GM19463 (cell line): ENCODE results near the gene PLEKHD1.
"Not testable (repeated sequence)": the region's sequence is repeated elsewhere in the genome, so short reads cannot be mapped to it uniquely, and the experiment has no call there.

Experiments used
- ATAC-seq: cut with Tn5 transposase; IDR thresholded peaks from one replicate; pipeline ENCODE4 v1.9.1; 2021; ENCODE audit warnings: mild to moderate bottlenecking, moderate library complexity; ENCODE audit not compliant: unreplicated experiment

Gene PLEKHD1

DNA sequence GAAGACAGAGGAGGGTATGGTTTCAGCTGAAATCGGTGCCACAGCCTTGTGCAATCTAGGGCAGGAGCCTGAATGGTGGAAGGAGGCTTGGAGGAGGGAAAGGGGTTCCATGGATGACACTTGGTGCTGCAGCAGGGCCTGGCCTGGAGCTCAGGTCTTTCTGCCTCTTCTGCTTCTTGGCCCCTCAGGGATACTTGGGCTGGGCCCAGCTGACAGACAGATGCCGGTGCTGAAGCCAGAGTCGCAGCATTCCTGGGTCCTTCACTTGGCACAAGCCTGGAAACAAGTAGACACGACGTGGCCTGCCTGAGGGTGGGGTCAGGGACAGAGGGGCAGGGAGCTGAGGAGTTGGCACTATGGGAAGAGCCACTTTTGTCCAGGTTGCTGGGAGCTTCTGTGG, 4.4 kb upstream of the PLEKHD1 start:
- ATAC-seq, result no peak

DNA sequence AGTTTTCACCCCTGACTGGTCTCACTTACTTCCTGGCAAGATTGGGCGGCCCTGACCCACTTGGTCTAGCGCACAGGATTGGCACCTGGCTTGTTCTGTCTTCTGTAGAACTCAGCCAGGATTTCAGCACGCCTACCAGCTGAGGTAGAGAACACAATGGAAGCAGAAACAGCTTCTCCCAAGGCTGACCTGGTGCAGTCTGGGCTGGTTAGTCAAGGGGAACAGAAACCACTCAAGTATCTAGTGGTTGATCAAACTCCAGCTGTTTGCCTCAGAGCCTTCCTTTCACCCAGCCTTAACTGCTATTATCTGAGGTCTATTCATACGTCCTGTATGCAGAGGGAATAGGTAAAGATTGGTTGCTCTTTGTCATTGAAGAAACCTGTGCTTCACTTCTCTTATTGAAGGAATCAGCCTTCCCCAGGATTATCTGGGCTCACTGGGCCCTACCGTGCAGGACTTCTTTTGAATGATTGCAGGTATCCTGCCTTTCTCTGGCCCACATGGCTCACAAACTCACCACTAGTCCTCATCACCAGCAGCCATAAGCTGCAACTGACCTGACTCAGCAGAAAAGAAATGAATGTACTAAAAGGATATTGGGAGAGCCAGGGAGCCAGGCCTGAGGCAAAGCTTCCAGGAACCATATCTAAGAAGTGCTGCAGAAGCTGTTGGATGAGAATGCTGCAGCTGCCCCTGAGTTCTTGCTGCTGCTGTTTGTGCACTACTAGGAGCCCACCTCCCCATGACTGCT, 2.5 kb upstream of the PLEKHD1 start:
- ATAC-seq, result peak; percentile 93

DNA sequence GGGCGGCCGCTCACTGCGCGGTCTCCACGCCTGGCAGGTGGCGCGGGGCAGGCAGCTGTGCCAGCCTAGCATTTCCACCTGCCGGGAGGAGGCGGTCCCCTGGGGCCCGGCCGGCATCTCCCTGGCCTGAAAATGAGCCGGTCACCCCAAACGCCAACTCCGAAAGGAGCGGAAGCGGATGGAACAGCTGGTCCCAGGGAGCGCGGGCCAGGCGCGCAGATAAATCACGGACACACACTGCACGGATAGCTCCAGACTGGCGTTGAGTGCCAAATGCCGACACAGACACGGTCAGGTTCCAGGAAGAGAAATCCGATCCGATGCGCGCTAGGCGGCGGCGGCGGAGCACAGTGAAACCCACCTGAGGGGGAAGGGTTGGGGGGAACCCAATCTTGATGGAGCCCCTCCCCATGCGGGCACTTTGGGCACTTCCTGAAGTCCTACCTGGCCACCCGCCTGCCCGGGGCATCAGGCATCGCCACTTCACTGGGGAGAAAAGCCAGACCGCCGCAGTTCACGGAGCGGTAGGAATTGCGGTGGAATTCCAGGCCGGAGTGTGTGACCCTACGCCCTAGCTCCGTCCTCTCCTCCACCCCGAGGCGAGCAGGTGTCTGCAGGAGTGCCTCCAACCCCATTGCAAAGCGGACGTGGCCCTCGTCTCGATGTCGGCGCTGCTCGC, 624 bp upstream of the PLEKHD1 start:
- ATAC-seq, result no peak

DNA sequence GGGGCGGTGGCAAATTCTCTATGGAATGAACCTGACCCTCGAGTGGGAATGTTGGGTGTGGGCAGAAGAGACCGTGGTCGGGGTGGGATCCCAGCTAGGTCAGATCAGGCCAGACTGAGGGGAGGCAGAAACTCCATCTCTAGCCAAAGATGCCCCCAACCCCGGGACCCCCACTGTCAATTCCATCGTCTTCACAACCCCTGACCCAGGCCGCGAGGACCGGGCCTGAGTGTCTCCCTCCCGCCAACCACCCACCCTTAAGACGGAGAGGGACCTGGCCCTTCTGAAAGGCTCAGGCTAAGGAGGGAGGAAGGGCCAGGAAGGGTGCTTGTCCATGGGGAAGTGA, 760 bp downstream of the PLEKHD1 start:
- no peak for ATAC-seq

DNA sequence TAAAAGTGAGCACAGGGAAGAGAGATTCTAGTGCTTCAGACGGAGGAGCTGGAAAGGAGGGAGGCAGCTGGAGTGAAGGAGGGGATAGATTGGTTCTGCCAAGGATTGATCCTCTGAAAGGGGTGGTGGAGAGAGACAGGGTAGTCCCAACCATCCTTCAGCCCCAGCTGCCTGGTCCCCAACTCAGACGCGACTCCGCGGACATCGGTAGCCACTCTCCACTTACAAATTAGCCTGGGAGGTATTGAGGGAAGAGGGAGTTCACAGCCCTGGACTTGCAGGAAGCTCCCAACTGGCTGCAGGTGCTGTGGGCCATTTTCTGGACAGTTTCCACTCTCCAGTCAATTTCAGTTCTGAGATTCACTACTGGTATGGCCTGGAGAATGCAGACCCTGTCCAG, 1.2 kb downstream of the PLEKHD1 start:
- ATAC-seq, result no peak

DNA sequence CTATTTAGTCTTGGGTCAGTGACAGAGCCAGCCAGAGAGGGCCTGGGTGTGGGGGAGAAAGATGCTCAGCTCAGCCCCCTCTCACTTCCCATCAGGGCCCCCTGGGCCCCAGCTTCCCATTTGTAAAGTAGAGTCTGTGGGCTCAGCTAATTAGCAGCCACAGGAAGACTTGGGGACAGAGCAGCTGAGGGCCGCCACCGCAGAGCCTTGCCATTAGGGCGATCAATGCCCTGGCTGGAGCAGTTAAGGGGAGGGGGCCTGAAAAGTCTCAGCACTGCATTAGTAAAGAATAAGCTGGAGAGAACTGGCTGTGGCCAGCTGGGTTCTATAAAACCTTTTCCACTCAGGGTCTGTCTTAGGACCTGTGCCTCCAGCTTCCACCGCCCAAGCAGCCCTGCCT, 2.7 kb downstream of the PLEKHD1 start:
- no peak for ATAC-seq

DNA sequence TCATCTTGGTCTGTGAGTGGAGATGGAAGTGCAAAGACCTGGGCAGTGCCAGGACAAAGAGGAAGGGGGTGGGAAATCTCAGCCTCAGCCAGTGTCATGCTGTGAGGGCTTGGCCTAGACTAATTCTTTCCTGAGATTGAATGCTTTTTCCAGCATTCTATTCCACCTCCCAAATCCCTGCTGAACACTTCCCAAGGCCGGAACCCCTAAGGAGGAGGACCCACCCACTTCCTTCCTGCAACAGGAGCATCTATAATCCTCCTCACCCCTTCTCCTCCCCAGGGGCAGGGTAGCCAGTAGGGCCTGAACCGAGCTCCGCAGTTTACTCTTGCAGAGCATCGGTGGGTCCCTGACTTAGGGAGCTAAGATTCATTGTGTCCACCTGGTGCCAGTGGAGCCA, 3.2 kb downstream of the PLEKHD1 start:
- no peak for ATAC-seq

DNA sequence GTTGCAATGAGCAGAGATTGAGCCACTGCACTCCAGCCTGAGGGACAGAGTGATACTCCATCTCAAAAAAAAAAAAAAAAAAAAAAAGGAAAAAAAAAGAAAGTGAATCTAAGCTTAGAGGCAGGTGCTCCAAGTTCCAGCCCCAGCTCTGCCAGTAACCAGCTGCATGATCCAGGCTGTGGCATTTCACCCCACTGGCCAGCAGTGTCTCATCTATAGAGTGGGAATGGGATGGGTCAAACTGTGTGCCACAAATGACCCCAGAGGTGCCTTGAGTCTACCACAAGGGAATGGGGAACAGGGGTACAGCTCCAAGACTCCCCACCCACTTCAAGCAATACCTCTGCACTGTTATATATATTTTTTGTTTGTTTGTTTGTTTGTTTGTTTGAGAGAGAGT, 5.0 kb downstream of the PLEKHD1 start:
- no peak for ATAC-seq

DNA sequence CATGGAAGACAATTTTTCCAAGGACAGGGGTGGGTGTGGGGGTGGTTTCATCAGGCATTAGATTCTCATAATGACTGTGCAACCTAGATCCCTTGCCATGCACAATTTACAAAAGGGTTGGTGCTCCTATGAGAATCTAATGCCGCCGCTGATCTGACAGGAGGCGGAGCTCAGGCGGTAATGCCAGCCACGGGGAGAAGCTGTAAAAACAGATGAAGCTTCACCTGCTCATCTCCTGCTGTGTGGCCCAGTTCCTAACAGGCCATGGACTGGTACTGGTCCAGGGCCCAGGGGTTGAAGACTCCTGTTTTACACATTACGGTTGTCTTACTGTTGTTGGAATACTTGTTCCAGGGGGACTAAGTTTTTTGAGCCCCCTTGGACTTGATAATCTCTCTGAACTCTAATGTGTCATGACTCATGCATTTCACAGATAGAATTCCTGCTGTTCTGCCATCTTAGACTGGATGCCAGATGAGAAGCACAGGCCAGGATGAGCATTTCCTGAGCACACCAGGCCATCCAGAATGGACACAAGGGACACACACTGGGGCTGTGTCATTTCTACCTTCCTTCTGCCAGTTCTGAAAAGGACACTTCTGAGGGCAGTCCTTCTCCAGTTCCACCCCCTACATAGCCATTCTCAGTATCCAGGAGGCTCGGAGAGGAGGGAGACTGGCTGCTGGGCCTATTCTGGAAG, 5.8 kb downstream of the PLEKHD1 start:
- no peak for ATAC-seq

DNA sequence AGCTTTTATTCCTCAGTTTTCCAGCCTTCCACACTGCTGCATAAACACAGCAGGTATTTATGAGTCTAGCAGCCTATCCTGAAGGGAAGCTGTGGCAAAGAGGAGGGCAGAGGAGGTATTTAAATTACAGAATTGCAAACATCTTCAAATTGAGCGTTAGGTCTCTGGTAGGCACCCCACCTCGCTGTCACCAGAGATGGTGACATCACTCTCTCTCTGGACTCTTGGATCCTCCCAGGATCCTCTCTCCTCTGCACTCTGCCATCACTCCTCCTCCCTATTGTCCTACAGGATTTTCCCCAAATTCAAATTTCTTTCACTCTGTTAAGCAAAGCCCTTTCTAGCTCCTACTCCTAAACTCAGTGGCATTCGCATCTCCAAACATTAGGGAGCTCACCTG, 6.7 kb downstream of the PLEKHD1 start:
- no peak for ATAC-seq

DNA sequence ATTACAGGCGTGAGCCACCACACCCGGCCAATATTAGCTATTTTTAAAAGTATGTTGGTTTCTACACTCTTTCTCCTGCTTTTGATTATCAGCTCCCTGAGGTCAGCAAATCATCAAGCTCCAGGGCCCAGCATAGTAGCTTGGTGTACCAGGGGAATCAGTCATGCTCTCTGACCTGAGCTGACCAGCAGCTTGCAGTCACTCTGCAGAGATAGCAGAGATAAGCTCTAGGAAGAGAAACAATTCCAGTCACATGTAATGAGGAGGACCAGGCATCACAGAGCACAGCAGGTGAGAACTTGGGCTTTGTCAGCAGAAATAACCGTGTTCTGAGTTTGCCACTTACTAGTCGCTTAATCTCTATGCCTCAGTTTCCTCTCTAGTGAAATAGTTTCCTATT, 8.5 kb downstream of the PLEKHD1 start:
- ATAC-seq, result no peak

DNA sequence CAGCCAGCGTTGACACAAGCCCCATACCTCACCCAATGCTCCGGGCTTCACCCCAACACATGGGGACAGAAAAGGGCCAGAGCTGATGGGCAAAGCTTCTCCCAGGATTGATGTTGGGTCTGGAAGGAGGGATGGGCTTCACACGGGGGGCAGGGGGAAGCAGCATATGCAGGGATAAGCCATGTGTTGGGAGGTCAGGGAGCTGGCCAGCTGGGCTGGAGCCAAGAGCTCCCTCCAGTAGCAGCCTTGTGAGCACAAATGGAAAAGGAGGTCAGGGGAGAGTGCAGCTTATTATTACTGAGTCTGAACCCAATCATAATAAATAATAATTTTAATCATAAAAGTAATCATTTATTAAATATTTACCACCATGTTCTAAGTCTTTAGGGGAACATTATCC, 9.3 kb downstream of the PLEKHD1 start:
- ATAC-seq, result no peak

DNA sequence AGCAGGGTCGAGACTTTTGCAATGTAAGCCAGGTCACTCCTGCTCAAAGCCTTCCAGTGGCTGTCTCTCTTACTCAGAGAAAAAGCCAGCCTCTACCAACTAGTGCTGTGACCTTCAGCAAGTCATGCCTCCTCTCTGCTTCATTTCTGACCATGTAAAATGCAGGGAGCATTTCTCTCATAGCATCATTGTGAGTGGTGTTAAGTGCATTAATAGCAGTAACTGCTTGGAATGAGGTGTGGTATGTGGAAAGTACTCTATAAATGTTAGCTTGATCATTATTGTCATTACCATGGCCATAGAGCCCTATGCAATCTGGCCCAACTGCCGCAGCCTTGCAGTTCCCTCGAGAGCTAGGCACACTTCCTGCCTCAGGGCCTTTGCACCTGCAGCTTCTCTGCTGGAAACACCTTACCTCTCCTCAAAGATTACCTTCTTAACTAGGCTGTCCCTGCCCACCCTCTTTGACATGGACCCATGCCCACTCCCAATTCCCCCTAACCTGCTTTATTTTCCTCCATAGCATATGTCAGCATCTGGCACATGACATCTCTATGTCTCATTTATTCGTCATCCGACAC, 10.9 kb downstream of the PLEKHD1 start:
- no peak for ATAC-seq

DNA sequence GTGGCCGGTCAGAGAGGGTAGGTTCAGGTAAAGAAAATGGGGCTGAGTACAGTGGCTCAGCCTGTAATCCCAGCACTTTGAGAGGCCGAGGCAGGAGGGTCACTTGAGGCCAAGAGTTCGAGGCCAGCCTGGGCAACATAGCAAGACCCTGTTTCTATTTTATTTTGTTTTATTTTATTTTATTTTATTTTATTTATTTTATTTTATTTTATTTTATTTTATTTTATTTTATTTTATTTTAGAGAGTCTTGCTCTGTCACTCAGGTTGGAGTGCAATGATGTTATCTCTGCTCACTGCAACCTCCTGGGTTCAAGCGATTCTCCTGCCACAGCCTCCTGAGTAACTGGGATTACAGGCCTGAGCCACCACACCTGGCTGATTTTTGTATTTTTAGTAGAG, 13.3 kb downstream of the PLEKHD1 start:
- not testable (repeated sequence) for ATAC-seq

DNA sequence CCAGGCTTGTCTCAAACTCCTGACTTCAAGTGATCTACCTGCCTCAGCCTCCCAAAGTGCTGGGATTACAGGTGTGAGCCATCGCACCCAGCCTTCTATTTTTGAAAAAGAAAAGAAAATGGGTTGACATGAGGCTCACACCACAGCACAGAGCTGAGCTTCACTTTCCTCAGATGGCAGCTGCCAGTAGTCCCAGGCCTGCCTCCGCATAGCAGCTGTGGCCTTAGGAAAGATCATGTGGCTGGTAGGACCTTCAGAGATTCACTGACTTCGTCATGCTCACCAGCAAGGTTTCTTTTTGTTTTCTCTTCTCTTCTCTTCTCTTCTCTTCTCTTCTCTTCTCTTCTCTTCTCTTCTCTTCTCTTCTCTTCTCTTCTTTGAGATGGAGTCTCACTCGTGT, 13.8 kb downstream of the PLEKHD1 start:
- not testable (repeated sequence) for ATAC-seq

DNA sequence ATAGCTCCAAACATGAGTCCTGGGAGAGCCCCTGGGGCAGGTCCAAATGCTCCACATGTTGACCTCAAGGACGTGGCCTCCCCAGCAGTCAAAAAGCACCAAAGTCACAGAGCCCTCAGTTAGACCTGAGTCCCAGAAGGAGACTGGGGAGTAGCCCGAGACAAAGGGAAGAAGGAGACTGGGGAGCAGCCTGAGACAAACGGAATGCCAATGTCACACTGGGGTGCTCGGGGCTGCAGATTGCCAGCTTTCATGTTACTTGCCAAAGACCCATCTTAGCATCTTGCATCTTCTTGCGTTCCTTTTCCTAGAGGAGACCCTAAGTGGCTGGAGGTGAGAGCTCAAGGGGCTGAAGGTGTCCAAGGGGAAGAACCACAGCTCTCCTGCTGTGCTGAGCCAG, 14.9 kb downstream of the PLEKHD1 start:
- no peak for ATAC-seq

DNA sequence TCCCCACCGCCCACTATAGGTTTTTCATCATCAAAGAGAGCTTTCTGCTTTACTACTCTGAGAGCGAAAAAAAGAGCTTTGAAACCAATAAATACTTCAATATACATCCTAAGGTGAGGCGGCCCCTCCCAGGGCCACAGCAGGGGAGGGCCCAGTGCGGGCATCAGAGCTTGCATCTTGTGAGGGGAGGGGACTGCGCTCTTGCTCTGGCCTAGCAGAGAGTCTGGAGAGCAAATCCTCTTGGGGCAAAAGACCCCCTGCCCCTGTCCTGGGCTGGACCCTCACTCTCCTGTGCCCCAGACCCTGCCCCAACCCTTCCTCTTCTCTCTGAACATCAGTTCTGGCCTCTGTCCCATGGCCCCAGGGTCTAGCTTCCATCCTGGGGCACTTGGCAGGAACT, 15.6 kb downstream of the PLEKHD1 start:
- ATAC-seq, result no peak

DNA sequence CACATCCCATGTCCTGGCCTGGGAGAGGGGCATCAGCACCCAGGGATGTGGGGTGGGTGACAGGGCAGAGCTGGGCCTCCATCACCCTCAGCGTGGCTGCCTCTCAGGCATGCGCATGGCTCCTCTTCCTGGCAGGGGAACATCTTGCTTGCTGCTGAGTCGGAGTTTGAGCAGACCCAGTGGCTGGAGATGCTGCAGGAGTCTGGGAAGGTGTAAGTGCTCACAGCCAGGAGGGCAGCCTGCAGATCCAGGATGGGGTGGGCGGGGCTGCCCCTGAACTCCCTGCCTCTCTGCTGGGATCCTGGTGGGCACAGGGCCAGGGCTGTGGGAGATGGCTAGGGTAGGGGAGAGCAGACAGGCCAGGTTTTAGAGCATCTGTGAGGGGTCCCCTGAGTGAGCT, 16.2 kb downstream of the PLEKHD1 start:
- ATAC-seq, result no peak

DNA sequence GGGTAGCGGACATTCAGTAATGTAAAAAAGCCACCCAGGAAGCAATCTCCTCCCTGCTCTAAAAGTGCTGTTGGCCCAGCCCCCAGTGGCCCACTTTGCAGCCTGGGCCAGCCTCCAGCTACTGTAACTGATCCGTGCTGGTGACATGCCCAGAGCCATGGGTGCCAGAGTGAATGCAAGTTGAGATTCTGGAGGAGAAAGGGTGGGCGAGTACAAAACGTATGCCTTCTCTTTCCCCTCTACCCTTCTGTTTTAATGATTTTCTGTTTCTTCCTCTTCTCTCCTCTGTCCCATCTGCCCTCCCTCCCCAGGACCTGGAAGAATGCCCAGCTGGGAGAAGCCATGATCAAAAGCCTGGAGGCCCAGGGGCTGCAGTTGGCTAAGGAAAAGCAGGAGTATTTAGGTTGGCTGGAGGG, 16.9 kb downstream of the PLEKHD1 start:
- ATAC-seq, result no peak

DNA sequence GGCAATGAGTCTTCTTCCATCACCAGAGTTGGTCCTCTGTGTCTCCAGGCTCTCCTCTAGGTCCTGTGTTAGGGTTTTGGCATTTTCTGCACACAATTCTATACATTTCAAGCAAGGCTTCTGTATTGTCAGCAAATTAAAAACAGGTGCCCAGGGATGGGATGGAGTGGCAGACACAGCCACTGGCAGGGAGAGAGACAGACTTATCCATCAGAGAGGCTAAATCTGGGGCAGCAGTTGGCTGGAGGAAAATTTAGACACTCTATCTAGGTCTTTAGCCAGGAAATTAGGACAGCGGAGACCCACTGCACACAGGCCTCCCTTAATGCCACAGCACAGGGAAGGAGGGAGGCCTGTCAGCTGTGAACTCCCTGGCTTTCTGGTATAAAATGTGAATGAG, 20.2 kb downstream of the PLEKHD1 start:
- no peak for ATAC-seq

DNA sequence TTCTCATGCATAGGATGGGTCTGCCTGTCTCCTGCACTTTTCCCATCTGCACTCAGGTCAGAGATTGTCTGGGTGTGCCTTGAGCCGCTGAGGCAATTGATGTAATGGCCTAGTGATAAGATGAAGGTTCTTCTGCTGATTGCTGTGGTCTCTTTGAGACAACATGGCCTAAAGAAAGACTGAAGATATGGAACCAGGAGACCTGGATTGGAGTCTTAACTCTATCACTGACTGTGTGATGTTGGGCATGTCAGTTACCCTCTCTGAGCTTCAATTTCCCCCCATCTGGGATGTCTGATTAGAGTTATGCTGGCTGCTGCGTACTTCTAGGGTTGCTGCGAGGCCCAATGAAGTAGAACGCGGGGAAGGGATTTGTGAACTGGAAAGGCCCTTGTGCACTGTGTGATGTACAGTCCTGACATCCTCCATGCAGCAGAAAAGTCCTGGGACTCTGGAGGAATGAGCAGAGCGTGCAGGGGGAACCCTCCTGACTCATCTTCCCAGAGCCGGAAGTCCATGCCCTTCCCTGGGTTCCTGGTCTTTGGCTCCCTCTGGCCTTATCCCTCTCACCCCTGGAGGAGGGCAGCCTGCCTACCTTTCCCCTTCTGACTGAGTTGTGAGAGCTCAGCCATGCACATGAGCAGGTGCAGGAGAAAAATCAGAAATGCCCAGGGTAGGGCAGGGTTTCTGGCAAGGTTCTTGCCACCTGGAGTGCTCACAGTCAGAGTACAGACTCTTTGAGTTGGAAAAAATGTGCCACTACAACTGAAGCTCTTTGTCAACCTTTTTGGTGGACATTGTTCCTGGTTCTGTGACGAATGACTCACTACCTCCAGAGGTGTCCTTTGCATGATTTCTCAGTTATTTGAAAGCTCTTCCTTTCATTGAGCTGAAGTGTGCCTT, 21.1 kb downstream of the PLEKHD1 start:
- no peak for ATAC-seq
